Adrenal gland (tissue), 12 donors: Measurements from ENCODE around the gene ERLIN1. TPM values are rescaled to one million over a fixed set of nuclear protein-coding genes. Genes with fewer than 3 reads are reported as not detected.

Experiments
- DNase-seq, 7 donors: peaks; one replicate each; pipeline ENCODE4 v3.0.0-alpha.2; 2019 to 2020
- H3K27ac ChIP-seq, 5 donors: fragments of 200-600 bp; sonication (generic) in 4 of 5; 1 replicate in 3 of 5; 2 replicates in 2 of 5; pipeline versions ENCODE4 v1.5.1 to v1.8.0; 2016 to 2020; ENCODE audit warnings: mild to moderate bottlenecking in 1 of 5
- H3K27me3 ChIP-seq: fragments of 200-600 bp; 2 replicates; pipeline ENCODE4 v1.8.0; 2021
- H3K36me3 ChIP-seq, 2 donors: fragments of 200-600 bp; replicated peaks in 1 of 2; 1 replicate in 1 of 2; 2 replicates in 1 of 2; pipeline versions ENCODE4 v1.5.1 to v1.8.0; 2018 to 2022
- H3K4me1 ChIP-seq, 2 donors: fragments of 200-600 bp; replicated peaks in 1 of 2; 1 replicate in 1 of 2; 2 replicates in 1 of 2; pipeline versions ENCODE4 v1.5.1 to v1.8.0; 2018 to 2021
- H3K4me3 ChIP-seq, 4 donors: fragments of 200-600 bp; sonication (generic) in 3 of 4; one replicate each; pipeline ENCODE4 v1.5.1; 2016 to 2018
- H3K9me3 ChIP-seq, 3 donors: fragments of 200-600 bp; sonication (generic) in 1 of 3; replicated peaks in 1 of 3; 1 replicate in 2 of 3; 2 replicates in 1 of 3; pipeline versions ENCODE4 v1.5.1 to v1.8.0; 2016 to 2021
- POLR2A ChIP-seq, 2 donors: fragments of 450-650 bp; IDR thresholded peaks; one replicate each; pipeline ENCODE4 v1.6.1; 2017; ENCODE audit warnings: antibody characterized with exemption in 2 of 2, mild to moderate bottlenecking in 2 of 2, moderate library complexity in 1 of 2
- WGBS, 4 donors: extraction: QIAGEN DNeasy Blood & Tissue Kit in 2 of 4; methylation state at CpG; one replicate each; pipeline versions ENCODE4 v1.1.5 to v1.1.7; 2013 to 2017; 5-methylcytosine and 5-hydroxymethylcytosine counted together
- intact Hi-C, 2 donors: fragments of 100-400 bp; cut with DNase I; formaldehyde crosslinking; loops; one replicate each; pipeline versions ENCODE4 v1.14.1 to v1.15.0; 2022 to 2023
- polyA plus RNA-seq, 3 donors: library from polyadenylated mRNA; stranded (reverse); fragments of 200-250 nt in 2 of 3; fragments of 350-450 nt in 1 of 3; fragmentation: Illumina TruSeq in 1 of 3; extraction: RNeasy Lipid Tissue Mini Kit (QIAGEN cat#74804) in 1 of 3; gene quantifications; one replicate each; pipeline ENCODE4 v1.2.3, GENCODE V29; 2013 to 2014
- total RNA-seq, 9 donors: library from RNA; depleted of rRNA in 4 of 9; stranded (reverse); fragments of >200 nt in 4 of 9; fragments of 120-200 nt in 1 of 9; fragmentation: NEBNext Ultra II Directional in 1 of 9; extraction: Animal tissue kit (Norgen Biotek cat#: 25700) in 1 of 9; gene quantifications; one replicate each; pipeline versions ENCODE4 v1.1.0 to v1.2.4, GENCODE V29; 2013 to 2023
- TF ChIP-seq, protein P1 (sequence below), 6 experiments: fragments of 450-650 bp in 4 of 6; fragments of 200-600 bp in 2 of 6; sonication (generic) in 1 of 6; IDR thresholded peaks; 1 replicate in 5 of 6; 2 replicates in 1 of 6; pipeline versions ENCODE4 v1.5.1 to v1.8.0; 2016 to 2021; ENCODE audit warnings: antibody characterized with exemption in 6 of 6, mild to moderate bottlenecking in 2 of 6, moderate library complexity in 1 of 6
- donor health status: healthy with polysubstance abuse.
- donor health status: Bipolar disorder and iron deficiency.
- donor health status: DM: yes; HTN: yes; CAD: no.
- donor health status: DM: no; HTN: no; CAD: no.
- donor health status: DM: no; HTN: no; CAD: no.
- donor health status: DM: yes; HTN: yes; CAD: no.

The ERLIN1 gene
- total and polyA plus RNA-seq, 12 donors = 3.6 to 32.8 (median 19.2) TPM

DNA sequence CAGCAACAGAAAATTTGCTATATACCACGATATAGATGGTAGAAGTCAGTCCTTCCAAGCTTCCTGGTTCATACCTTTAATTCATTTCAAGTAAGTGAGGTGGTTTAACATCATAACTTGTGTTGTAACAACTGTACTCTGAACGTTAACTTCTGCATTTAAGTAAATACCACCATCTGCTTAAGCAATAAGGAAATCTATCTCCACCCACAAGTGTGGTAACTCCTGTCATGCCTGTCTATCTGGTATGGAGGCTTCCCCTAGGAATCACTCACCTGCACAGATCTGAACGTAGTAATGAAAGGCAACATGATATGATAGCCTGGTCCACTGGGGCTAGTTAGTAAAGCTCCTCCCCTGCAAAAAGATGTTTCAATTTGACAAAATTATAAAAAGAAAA is 2.3 kb downstream of the ERLIN1 start:
- peaks cover 0 to 13% of the 10 kb centered on the region in 2 donors for H3K36me3 ChIP-seq
- H3K4me1 ChIP-seq = peaks cover 12 to 22% of the 10 kb centered on the region in 2 donors
- WGBS, 4 donors = 65 to 84% (median 72%) methylated on average over 3 of the region's 3 CpGs

DNA sequence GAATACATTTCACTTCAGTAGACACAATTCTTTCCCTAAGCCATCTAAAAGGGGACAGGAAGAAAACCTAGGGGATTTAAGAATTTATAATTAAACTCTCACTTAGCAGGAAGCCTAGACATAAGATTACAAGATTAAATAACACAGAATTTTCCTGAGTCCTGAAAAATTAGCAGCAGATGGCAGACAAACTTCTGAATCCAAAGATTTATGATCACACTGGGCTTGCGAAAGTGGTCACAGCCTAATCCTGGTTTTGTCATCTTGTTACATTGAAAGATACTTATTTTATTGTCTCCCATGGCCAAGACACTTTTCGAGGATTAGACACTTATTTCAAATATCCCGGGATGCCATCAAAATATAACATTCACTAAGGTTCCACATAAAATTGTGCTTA is 2.9 kb downstream of the ERLIN1 start:
- WGBS, 4 donors = 65 to 90% (median 83%) methylated on average over 3 of the region's 3 CpGs
- no peak overlapping the region for H3K4me3 ChIP-seq

More for the DNA sequence above, 2.3 kb downstream of the ERLIN1 start:
- H3K9me3 ChIP-seq = no peaks in the 10 kb centered on the region
- DNase-seq = no peak
- H3K27me3 ChIP-seq = no peaks in the 10 kb centered on the region
- TF ChIP-seq, protein P1, sequence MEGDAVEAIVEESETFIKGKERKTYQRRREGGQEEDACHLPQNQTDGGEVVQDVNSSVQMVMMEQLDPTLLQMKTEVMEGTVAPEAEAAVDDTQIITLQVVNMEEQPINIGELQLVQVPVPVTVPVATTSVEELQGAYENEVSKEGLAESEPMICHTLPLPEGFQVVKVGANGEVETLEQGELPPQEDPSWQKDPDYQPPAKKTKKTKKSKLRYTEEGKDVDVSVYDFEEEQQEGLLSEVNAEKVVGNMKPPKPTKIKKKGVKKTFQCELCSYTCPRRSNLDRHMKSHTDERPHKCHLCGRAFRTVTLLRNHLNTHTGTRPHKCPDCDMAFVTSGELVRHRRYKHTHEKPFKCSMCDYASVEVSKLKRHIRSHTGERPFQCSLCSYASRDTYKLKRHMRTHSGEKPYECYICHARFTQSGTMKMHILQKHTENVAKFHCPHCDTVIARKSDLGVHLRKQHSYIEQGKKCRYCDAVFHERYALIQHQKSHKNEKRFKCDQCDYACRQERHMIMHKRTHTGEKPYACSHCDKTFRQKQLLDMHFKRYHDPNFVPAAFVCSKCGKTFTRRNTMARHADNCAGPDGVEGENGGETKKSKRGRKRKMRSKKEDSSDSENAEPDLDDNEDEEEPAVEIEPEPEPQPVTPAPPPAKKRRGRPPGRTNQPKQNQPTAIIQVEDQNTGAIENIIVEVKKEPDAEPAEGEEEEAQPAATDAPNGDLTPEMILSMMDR (IDR thresholded peaks at IDR 0.05) = no peak
- no peak for TF ChIP-seq POLR2A (IDR thresholded peaks at IDR 0.05)
- H3K4me3 ChIP-seq = no peak overlapping the region
- intact Hi-C loops = no loop called here
- no peak overlapping the region for H3K27ac ChIP-seq

DNA sequence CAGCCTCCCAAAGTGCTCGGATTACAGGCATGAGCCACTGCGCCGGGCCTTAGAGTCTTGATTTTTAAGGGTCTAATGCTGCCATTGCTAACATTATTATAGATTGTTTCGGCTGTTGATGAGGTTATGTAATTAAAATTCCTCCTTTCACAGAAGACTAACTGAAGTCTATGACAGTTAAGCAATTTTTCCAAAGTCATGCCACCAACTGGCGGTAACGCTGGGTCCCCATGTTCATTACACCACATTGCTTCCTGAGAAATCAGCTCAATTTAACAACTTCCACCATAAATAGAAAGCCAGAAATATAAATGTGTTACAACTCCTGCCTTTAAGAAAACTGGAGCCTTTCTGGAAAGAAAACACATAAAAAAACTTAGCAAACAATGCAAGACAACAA is 3.5 kb downstream of the ERLIN1 start:
- no peak for DNase-seq
- Histone ChIP-seq H3K36me3 (peaks cover 0 to 23% of the 10 kb centered on the region in 2 donors), H3K27me3 (no peaks in the 10 kb centered on the region), H3K9me3 (no peaks in the 10 kb centered on the region), H3K4me1 (peaks cover 12 to 21% of the 10 kb centered on the region in 2 donors), H3K27ac (no peak overlapping the region), H3K4me3 (no peak overlapping the region)
- TF ChIP-seq POLR2A (IDR thresholded peaks at IDR 0.05) = no peak
- TF ChIP-seq, protein P1 (IDR thresholded peaks at IDR 0.05) = no peak
- intact Hi-C loops = no loop called here
- 83 to 95% (median 86%) methylated on average over 6 of the region's 6 CpGs for WGBS, 4 donors

More for the DNA sequence above, 2.9 kb downstream of the ERLIN1 start:
- TF ChIP-seq POLR2A (IDR thresholded peaks at IDR 0.05) = no peak
- peaks cover 12 to 22% of the 10 kb centered on the region in 2 donors for H3K4me1 ChIP-seq
- no peak overlapping the region for H3K27ac ChIP-seq
- no peak for DNase-seq
- peaks cover 0 to 19% of the 10 kb centered on the region in 2 donors for H3K36me3 ChIP-seq
- H3K27me3 ChIP-seq = no peaks in the 10 kb centered on the region
- intact Hi-C loops = no loop called here
- no peaks in the 10 kb centered on the region for H3K9me3 ChIP-seq

DNA sequence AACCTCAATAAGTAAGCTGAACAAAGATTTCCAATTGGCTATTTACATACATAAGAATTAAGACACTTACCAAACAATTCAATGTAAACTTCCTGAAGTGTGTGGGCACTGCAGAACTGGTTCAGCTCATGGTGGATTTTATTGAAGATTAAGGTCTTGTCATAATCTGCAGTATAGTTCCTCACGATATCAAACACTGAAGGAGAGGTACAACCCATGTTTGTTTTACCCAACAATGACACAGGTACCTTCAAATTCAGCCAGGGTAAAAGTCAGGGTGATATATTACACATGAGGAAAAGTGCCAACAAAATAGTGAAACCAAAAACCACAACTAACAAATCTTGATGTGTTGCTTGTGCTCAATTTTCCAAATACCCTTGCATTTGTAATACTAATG is 10.0 kb downstream of the ERLIN1 start:
- H3K36me3 ChIP-seq = peaks cover 0 to 29% of the 10 kb centered on the region in 2 donors

More for the DNA sequence above, 10.0 kb downstream of the ERLIN1 start:
- intact Hi-C loops = no loop called here
- 84 to 94% (median 91%) methylated on average over 1 of the region's 1 CpG for WGBS, 4 donors
- no peak overlapping the region for H3K4me3 ChIP-seq
- no peaks in the 10 kb centered on the region for H3K4me1 ChIP-seq
- DNase-seq = no peak
- no peak overlapping the region for H3K27ac ChIP-seq
- TF ChIP-seq POLR2A (IDR thresholded peaks at IDR 0.05) = no peak
- TF ChIP-seq, protein P1 (IDR thresholded peaks at IDR 0.05) = no peak
- H3K27me3 ChIP-seq = no peaks in the 10 kb centered on the region
- H3K9me3 ChIP-seq = peaks cover 0 to 4% (median 0%) of the 10 kb centered on the region in 3 donors
